HG03565 (cell line): ENCODE results near the gene HAND2.

Experiments used
- ATAC-seq: cut with Tn5 transposase; IDR thresholded peaks from one replicate; pipeline ENCODE4 v1.9.1; 2021; ENCODE audit warnings: mild to moderate bottlenecking, moderate library complexity; ENCODE audit not compliant: unreplicated experiment

HAND2 gene

DNA sequence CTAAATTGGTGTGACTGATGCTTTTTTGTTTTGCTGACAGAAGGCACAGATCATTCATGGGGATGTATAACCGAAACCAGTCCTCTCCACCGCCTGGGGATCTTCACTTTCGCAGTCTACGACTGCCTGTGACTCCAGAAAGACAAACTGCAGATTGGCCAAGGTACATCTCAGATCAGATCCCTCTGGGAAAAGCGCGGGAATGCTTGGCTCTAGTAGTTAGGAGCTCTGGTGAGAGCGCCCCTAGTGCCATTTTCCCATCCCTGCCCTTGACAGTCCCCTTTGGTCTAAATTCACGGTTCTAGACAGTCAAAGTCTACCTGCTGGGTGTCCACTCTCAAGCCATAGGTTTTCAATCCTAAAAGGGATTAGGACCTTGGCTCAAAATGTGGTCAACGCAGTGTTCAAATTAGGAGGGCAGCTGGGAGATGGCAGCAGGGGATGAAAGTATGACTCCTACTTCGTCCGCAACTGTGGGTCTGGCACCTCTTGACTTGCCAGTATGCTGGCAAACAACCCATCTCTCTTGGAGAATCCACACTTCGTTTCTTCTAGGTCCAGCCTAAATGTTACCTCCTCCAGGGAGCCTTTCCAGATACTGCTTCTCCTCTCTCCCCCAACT is 6.9 kb upstream of the HAND2 start:
- ATAC-seq = no peak

DNA sequence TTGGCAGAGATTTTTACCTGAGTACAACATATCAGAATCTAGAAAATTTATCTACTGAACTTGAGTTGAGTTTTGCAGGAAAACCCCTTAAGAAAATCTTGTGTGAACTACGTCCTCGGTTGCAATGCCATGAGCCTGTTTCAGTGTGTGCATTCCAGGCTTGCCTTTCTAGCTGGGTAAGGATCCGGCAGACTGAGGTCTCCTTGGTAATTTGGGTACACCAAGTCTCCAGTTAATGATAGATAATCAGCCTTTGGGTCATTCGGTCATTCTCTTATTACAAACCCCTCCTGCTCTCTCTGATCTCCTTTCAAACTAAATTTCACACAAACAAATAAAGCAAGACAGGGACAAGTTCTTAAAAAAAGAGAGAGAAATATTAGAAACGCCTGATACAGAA is 5.9 kb upstream of the HAND2 start:
- ATAC-seq = no peak

- no peak for ATAC-seq
Measured at GRCh38 chr4:173535165-173535902, 5.3 kb upstream of the HAND2 start.

GRCh38 chr4:173534434-173534833 is 4.4 kb upstream of the HAND2 start:
- ATAC-seq = no peak

GRCh38 chr4:173532725-173533511 is 2.9 kb upstream of the HAND2 start:
- no peak for ATAC-seq

DNA sequence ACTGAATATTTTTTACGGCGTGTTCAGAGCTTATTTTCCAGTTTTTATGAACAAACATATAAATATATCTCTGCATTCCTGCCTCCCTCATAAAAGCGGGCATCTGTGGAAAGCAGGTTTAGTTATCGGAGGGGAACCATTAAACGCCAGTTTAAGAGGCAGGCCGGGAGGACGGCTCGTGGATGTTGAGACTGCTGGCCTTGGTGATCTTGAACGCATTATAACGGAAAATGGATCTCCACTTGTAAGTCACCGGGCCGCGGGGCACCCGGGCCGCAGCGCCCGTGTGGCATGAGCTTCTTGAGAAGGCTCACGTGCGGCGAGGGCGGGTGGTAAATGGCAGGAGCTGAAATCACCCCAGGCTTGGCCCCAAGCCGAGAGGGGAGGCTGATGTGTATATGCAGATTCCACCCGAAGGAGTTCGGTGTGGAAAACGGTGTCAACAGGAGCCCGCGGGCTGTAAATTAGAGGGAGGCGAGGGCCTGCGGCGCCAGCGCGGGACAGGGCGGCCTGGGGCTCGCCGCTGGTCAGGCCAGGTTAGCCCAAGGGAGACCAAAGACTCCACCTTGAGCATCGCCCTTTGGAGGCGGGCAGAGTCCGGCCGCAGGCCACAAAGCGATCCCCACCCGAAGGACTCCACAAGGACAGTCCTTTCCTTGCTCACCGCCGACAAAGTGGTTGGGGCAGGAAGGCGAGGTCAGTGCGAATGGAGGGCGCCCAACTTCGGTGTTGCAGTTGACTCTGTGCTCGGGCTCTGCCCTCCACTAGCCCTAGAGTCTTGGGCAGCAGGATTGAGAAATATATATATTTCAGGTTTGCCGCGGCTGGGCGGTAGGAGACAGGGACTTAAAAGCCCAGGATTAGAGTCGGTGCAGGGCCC is 1.3 kb upstream of the HAND2 start:
- no peak for ATAC-seq

- no peak for ATAC-seq
Measured at GRCh38 chr4:173530326-173531085, 477 bp upstream of the HAND2 start.

DNA sequence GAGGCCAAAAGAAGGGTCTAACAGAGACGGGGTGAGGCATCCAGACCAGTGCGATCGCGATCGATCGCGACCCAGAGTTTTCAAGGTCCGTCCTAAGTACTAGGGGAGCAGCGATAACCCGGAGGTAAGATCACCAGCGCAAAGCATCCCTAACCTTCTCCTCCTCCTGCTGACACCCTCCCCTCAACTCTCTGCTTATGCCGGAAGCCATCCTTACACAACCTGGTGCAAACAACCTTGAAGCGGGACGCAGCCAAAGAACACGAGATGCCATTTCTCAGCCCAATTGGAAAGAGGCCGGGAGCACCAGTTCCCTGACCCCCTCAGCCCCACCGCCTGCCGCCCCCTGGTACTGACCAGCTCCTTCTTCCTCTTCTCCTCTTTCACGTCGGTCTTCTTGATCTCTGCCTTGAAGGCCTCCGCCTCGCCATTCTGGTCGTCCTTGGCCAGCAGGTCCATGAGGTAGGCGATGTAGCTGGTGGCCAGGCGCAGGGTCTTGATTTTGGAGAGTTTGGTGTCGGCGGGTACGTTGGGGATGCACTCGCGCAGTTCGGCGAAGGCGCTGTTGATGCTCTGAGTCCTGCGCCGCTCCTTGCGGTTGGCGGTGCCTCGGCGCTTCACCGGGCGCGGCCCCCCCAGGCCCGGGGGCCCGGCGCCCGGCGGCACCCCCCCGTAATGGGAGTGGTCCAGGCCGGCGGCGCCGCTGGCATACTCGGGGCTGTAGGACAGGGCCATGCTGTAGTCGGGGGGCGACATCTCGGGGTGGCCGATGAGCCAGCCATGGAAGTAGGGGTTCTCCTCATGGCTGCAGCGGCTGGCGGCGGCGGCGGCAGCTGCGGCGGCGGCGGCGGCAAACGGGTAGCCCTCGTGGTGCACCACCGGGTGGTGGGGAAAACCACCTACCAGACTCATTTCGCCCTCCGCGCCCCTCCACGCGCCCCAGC is 1.4 kb downstream of the HAND2 start:
- no peak for ATAC-seq

- ATAC-seq = no peak
Measured at GRCh38 chr4:173527103-173527891, 2.7 kb downstream of the HAND2 start.

DNA sequence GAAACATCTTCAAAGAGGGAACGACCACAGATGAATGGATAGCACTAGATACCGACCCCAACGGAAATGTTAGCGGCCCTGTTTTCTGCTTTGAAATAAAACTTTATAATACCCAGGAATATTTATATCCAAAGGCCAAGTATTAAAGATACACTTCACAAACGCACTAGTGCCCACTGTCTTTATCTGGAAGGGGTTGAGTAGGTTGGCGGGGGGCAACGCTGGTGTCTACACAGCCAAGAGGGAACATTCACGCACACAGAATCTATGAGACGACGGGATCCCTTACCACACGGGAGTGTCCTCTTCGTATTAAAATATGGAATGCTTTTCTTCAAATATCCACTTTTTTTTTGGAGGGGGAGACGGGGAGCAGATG is 3.3 kb downstream of the HAND2 start:
- no peak for ATAC-seq

DNA sequence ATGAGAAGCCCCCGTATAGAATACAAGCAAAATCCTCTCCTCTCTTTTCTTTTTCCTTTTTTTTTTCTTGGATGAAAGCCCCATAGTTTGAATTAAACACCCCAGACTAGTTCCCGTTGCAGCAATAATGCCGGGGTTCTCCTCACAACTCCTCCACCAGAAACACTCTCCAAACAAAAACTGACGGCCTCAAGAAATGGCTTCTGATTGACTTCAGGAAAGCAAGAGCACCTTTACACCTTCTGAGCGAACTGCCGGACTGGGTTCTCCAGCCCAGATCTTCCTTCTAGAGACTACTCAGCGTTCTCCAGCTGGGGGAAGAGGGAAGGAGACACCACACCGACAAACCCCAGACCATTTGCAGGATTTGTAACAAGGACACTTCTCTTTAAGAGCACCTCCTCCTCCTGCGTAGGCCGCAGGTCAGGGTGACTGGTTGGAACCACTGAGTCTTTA is 4.0 kb downstream of the HAND2 start:
- no peak for ATAC-seq

GRCh38 chr4:173525118-173526011 is 4.7 kb downstream of the HAND2 start:
- no peak for ATAC-seq

GRCh38 chr4:173524218-173525117 is 5.6 kb downstream of the HAND2 start:
- no peak for ATAC-seq

DNA sequence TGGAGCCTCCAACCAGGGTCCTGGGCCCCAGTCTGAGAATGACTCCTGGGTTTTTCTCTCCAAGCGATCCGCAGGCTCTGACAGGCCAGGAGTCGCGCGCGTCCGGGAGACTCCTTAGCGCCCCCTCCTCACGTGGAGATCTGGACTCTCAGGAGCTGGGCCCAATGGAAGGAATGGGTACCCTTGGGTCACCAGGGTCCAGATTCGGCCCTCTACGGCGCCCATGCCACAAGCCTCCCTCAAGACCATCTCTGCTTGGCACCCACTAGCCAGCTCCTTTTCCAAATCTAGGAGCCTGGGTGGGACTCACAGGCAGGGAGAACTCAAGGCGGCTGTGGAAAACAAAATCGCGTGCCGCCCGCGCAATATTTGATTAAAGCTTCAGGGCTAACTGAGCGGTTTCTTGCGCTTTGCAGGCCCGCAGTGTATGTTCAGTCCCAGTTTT is 7.1 kb downstream of the HAND2 start:
- no peak for ATAC-seq

DNA sequence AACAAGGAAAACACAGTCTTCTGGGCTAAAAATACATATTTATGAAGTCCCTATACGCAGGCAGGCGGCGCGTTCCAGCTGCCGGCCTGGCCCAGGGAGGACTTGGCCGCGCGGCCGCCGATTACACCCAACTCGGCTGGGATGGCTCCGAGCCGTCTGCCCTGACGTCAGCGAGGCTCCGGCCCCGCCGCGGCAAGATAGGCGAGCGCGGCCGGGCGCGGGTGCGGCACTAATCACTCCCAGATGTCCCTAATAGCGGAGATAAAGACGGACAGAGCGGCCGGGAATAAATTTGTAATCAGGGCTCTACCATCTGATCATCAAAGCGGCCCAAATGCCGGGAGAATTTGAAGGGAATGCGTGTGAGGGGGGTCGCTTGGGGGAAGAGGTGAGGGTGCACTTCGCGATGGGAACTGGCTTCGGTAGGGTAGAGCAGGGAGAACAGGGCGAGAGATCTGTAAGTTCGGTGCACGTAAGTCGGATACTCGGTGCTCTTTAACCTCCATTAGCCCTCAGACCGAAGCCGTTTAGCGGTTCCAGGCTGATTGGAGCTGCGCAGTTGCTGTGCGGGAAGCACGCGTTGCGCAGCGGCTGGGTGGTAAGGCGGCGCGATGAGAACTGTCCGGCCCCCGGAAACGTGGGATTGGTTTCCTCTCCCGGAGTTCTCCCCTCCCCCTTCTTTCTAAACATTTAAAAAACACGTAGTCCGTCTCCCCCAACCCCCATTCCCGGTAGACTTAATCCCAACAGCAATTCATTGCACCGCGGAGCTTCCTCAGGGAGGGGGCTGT is 7.7 kb downstream of the HAND2 start:
- ATAC-seq = no peak
